K562 (cell line): ENCODE results near the gene DIRAS1. TPM values are rescaled to one million over a fixed set of nuclear protein-coding genes. Genes with fewer than 3 reads are reported as not detected.

Experiments used
- BCLAF1 ChIP-seq, 2 experiments: fragments of 450-650 bp in 1 of 2; IDR thresholded peaks; 2 replicates each; pipeline ENCODE4 v1.6.1; 2011 to 2017; ENCODE audit warnings: low read depth in 2 of 2, antibody characterized with exemption in 1 of 2, borderline replicate concordance in 1 of 2, low read length in 1 of 2, mild to moderate bottlenecking in 1 of 2, mixed read lengths in 1 of 2; ENCODE audit not compliant: control insufficient read depth in 1 of 2
- CAMTA2 ChIP-seq: fragments of 250-450 bp; sonication (Bioruptor Pico); conservative IDR thresholded peaks from 2 replicates; pipeline ENCODE4 v1.5.1; 2022
- DEAF1 ChIP-seq: fragments of 450-650 bp; formaldehyde crosslinking; IDR thresholded peaks from 2 replicates; pipeline ENCODE4 v1.4.0; 2020; ENCODE audit warnings: mild to moderate bottlenecking, moderate library complexity
- GABPA ChIP-seq: fragments of 200-800 bp; sonication (Bioruptor generic); conservative IDR thresholded peaks from 2 replicates; pipeline ENCODE4 v1.6.1; 2016; ENCODE audit warnings: low read depth, missing genetic modification characterization, missing compliant biosample characterization
- IFI16 ChIP-seq: fragments of 250-450 bp; sonication (Bioruptor Pico); IDR thresholded peaks from 2 replicates; pipeline ENCODE4 v2.1.2; 2022; ENCODE audit warnings: mild to moderate bottlenecking, inconsistent platforms
- LEF1 ChIP-seq: fragments of 450-650 bp; IDR thresholded peaks from 2 replicates; pipeline ENCODE4 v1.6.1; 2016; ENCODE audit warnings: mild to moderate bottlenecking
- NCOR1 ChIP-seq: fragments of 450-650 bp; IDR thresholded peaks from 2 replicates; pipeline ENCODE4 v1.6.1; 2016; ENCODE audit warnings: mild to moderate bottlenecking, moderate library complexity
- PCBP1 ChIP-seq: fragments of 200-400 bp; formaldehyde crosslinking; IDR thresholded peaks from 2 replicates; pipeline ENCODE4 v1.6.1; 2018; ENCODE audit warnings: mild to moderate bottlenecking, low read depth, low read length; ENCODE audit not compliant: poor library complexity, severe bottlenecking
- POLR2AphosphoS2 ChIP-seq: IDR thresholded peaks from 2 replicates; pipeline ENCODE4 v1.6.1; 2012; ENCODE audit warnings: low read length, improper control_type of control experiment
- TAF9B ChIP-seq: fragments of 450-650 bp; IDR thresholded peaks from 2 replicates; pipeline ENCODE4 v1.6.1; 2018; ENCODE audit warnings: mild to moderate bottlenecking; ENCODE audit not compliant: partially characterized antibody
- ZBTB40 ChIP-seq, 2 experiments: fragments of 450-650 bp in 1 of 2; sonication (generic) in 1 of 2; formaldehyde crosslinking in 1 of 2; IDR thresholded peaks; 2 replicates each; pipeline versions ENCODE4 v1.7.1 to v1.9.0; 2016 to 2022; ENCODE audit warnings: inconsistent platforms in 1 of 2, mild to moderate bottlenecking in 1 of 2, missing genetic modification reagents in 1 of 2
- ZNF644 ChIP-seq: fragments of 200-800 bp; sonication (Bioruptor generic); IDR thresholded peaks from 2 replicates; pipeline ENCODE4 v1.6.1; 2016; ENCODE audit warnings: low read depth, missing genetic modification characterization, missing compliant biosample characterization
- ZNF707 ChIP-seq: fragments of 250-450 bp; sonication (Bioruptor Pico); conservative IDR thresholded peaks from 2 replicates; pipeline ENCODE4 v1.8.0; 2022; ENCODE audit warnings: inconsistent platforms, mild to moderate bottlenecking, moderate library complexity
- polyA plus RNA-seq, 8 experiments: library from polyadenylated mRNA; depleted of rRNA in 4 of 8; stranded (reverse) in 5 of 8; unstranded in 3 of 8; fragments of >200 nt; fragmentation: Nextera tagmentation in 2 of 8; fragmentation: Illumina TruSeq in 1 of 8; extraction: Ambion mirVana in 2 of 8; extraction: Trizol in 1 of 8; gene quantifications; 2 replicates each; pipeline versions ENCODE4 v1.2.1 to v1.2.3, GENCODE V29; 2011 to 2014; ENCODE audit warnings: inconsistent platforms in 1 of 8, missing spikeins in 1 of 8
- total RNA-seq, 7 experiments: library from RNA; depleted of rRNA in 6 of 7; stranded (reverse); fragments of >200 nt in 6 of 7; fragmentation: Illumina TruSeq in 2 of 7; extraction: Trizol in 2 of 7; gene quantifications; 2 replicates each; pipeline versions ENCODE4 v1.2.1 to v1.2.3, GENCODE V29; 2011 to 2021; ENCODE audit warnings: low replicate concordance in 1 of 7

The DIRAS1 gene
- total and polyA plus RNA-seq, 9 of the 15 experiments (the other 6 are each of a cell fraction or from before 2014, with no cell fraction given), result 0.11 to 12.0 (median 2.9) TPM

- TF ChIP-seq GABPA (tag), result peak; percentile 97
- peak in 1 of 2 experiments; percentile 97; a peak in 2 of 4 replicates for TF ChIP-seq BCLAF1 (IDR thresholded peaks at IDR 0.05; ENCODE audit: borderline replicate concordance in 1 of 2, control insufficient read depth in 1 of 2, low read depth in 2 of 2, low read length in 1 of 2)
- TF ChIP-seq TAF9B, result no peak
- TF ChIP-seq ZBTB40 (IDR thresholded peaks at IDR 0.05), result peak; percentile 99
- no peak for TF ChIP-seq ZBTB40 (CRISPR knock-in tag; IDR thresholded peaks at IDR 0.05)
- TF ChIP-seq CAMTA2, result no peak
- peak; percentile 85 for TF ChIP-seq ZNF644 (tag)
- TF ChIP-seq ZNF707 (CRISPR knock-in tag), result no peak
- TF ChIP-seq POLR2AphosphoS2, result no peak
- no peak for TF ChIP-seq PCBP1
- no peak for TF ChIP-seq LEF1
- no peak for TF ChIP-seq IFI16 (CRISPR knock-in tag)
- TF ChIP-seq NCOR1, result peak; percentile 52; the same call in 1 of the 2 replicates
- TF ChIP-seq DEAF1 (CRISPR knock-in tag), result no peak
These were observed 18.6 kb upstream of the DIRAS1 start, which contains the start of gene SLC39A3 (continued) for GRCh38 chr19:2739602-2740313.
